ENCODE data around the gene RPS13.
A peak's percentile ranks its signal among the peaks of the same experiment; 100 is the strongest.
"Not testable (repeated sequence)": the region's sequence is repeated elsewhere in the genome, so short reads cannot be mapped to it uniquely, and the experiment has no call there.

RPS13 gene

DNA sequence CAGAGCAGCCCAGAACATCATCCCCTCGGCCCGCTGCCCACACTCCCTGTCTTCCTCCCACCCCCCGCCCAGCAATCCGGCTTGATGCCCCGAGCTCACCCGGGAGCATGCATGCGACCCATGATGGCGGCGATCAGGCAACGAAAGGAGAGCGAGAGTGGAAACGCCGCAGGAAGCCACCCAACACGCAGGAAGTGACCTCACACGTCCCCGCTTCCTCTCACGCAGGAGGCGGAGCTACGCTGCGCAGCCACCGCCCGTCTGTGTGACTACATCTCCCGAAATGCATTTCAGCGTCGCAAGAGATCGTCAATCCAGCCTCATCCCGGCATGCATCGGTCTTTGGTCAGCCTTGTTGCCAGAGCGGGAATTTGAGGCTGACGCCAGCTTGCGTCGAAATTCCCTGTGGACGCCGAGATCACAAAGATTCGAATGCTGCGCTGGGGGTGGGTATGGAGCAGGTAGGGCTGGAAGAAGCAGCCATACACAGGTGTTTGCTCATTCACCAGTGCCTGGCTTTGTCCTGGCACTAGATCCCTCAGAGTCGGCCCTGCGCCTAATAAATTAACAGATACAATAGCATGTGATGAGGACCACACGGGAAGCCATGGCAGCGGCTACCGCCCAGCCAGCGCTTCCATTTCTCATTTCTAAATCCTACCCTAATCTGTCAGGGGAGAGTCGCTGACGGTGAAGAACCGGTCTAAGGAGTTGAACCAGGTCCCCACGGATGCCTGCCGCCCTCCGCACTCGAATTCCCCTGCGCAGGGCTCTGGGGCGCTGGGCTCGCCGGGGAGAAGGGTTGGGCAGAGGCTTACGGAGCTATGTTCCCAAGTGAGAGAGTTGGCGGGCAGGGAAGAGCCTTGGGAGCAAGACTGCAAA, at the start of gene RPS13:
Gene RPS13, minus strand, starts transcription at position 148 of the 882 bp plus-strand sequence. Its CDS starts 26 bp downstream, at position 122.
- peaks cover 20% of the 10 kb centered on the region for H3K4me1 ChIP-seq
- H3K27me3 ChIP-seq (ENCODE audit: low read depth), result no peaks in the 10 kb centered on the region
- peak within 1 kb of the TSS; percentile 100 for H3K4me3 ChIP-seq
- peak; percentile 97 to 99 for DNase-seq (ENCODE audit: low spot score in 2 of 2)
- in situ Hi-C loops (cut with MboI; ENCODE audit: low sequenced_read_pairs), result loop anchor here (10.0 kb wide), 1 partner anchor 133 kb away; no protein-coding TSS in a partner anchor
- H3K9me3 ChIP-seq, result peaks cover 3% of the 10 kb centered on the region
- H3K36me3 ChIP-seq (replicated peaks), result peaks cover 43% of the 10 kb centered on the region

DNA sequence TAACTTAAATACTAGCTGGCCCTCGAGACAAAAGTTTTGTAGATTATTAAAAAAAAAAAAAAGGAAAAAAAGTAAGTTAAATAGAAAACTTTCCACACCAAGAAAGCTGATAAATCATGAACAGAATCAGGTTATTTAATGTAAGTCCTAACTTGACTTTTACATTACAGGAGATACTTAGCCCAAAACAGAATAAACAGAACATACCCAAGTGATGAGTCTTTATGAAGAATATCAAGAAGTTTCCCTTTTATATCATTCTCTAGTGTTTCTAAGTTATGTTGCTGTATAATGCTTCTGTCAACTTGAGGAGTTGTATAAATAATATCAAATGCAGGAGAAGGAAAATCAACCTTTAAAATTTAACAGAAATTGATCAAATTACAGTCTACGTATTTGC, 44.5 kb upstream of the RPS13 start:
- H3K27me3 ChIP-seq (ENCODE audit: low read depth), result no peaks in the 10 kb centered on the region
- no peaks in the 10 kb centered on the region for H3K4me1 ChIP-seq
- DNase-seq (ENCODE audit: low spot score in 2 of 2), result no peak
- no peaks in the 10 kb centered on the region for H3K9me3 ChIP-seq
- H3K36me3 ChIP-seq (replicated peaks), result peaks cover 17% of the 10 kb centered on the region; the same call in 1 of the 2 replicates
- H3K4me3 ChIP-seq, result no peak overlapping the region
- in situ Hi-C loops (cut with MboI; ENCODE audit: low sequenced_read_pairs), result no loop called here

DNA sequence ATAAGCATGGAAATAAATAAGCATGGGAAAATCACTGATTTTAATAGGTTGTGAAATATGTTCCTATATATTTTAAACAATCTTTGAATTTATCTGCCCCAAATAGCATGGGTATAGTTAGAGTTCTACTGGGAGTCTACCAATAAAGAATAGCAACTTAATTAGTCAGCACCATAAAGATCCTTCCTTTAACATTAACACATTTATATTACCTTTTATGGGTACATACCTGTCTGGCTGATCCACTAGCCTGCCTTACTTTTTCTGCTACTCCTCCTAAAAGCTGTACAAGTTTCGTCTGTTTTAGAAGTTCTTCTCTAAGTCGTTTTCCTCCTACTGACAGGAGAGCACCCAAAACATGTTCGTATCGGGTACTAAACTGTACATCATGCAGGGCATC, 39.8 kb upstream of the RPS13 start:
- DNase-seq (ENCODE audit: low spot score in 2 of 2), result no peak
- no peaks in the 10 kb centered on the region for H3K9me3 ChIP-seq
- no peaks in the 10 kb centered on the region for H3K4me1 ChIP-seq
- peaks cover 19% of the 10 kb centered on the region for H3K36me3 ChIP-seq (replicated peaks)
- no peak overlapping the region for H3K4me3 ChIP-seq
- H3K27me3 ChIP-seq (ENCODE audit: low read depth), result no peaks in the 10 kb centered on the region
- in situ Hi-C loops (cut with MboI; ENCODE audit: low sequenced_read_pairs), result no loop called here

DNA sequence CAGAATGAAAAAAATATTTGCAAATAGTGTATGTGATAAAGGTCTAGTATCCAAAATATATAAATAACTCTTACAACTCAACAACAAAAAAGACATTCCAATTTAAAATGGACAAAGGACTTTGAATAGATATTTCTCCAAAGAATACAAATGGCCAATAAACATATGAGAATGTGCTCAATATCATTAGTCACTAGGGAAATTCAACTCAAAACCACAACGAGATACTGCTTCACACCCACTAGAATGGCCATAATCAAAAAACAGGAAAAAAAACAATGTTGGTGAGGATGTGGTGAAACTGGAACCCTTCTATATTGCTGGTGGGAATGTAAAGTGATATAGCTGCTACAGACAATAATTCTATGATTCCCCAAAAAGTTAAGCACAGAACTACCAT, 38.6 kb upstream of the RPS13 start:
- no peak overlapping the region for H3K4me3 ChIP-seq
- no peaks in the 10 kb centered on the region for H3K9me3 ChIP-seq
- DNase-seq (ENCODE audit: low spot score in 2 of 2), result no peak
- H3K4me1 ChIP-seq, result no peaks in the 10 kb centered on the region
- peaks cover 17% of the 10 kb centered on the region for H3K36me3 ChIP-seq (replicated peaks)
- H3K27me3 ChIP-seq (ENCODE audit: low read depth), result no peaks in the 10 kb centered on the region
- in situ Hi-C loops (cut with MboI; ENCODE audit: low sequenced_read_pairs), result no loop called here

- peaks cover 51% of the 10 kb centered on the region for H3K36me3 ChIP-seq (replicated peaks)
Measured at GRCh38 chr11:17107745-17108144, 30.3 kb upstream of the RPS13 start.

DNA sequence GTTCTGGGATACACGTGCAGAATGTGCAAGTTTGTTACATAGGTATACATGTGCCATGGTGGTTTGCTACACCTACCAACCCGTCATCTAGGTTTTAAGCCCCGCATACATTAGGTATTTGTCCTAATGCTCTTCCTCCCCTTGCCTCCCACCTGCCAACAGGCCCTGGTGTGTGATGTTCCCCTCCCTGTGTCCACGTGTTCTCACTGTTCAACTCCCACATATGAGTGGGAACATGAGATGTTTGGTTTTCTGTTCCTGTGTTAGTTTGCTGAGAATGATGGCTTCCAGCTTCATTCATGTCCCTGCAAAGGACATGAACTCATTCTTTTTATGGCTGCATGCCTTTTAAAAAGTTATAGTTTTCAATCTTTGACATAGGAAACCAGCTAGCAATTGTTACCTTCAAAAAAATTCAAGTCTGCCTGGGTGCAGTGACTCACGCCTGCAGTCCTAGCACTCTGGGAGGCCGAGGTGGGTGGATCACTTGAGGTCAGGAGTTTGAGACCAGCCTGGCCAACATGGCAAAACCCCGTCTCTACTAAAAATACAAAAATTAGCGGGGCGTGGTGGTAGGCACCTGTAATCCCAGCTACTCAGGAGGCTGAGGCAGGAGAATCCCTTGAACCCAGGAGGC, 28.1 kb upstream of the RPS13 start:
- H3K27me3 ChIP-seq (ENCODE audit: low read depth); H3K9me3 ChIP-seq; H3K4me3 ChIP-seq; DNase-seq (ENCODE audit: low spot score in 2 of 2); in situ Hi-C loops (cut with MboI; ENCODE audit: low sequenced_read_pairs); H3K4me1 ChIP-seq: not testable (repeated sequence)
- peaks cover 50% of the 10 kb centered on the region for H3K36me3 ChIP-seq (replicated peaks)

More at GRCh38 chr11:17107745-17108144, 30.3 kb upstream of the RPS13 start:
- peak in 1 of 2 experiments; percentile 18 for DNase-seq (ENCODE audit: low spot score in 2 of 2)
- H3K9me3 ChIP-seq; H3K4me1 ChIP-seq; H3K4me3 ChIP-seq; H3K27me3 ChIP-seq (ENCODE audit: low read depth); in situ Hi-C loops (cut with MboI; ENCODE audit: low sequenced_read_pairs): not testable (repeated sequence)

GRCh38 chr11:17102462-17102861, 25.0 kb upstream of the RPS13 start:
- Histone ChIP-seq H3K36me3 (replicated peaks) (peaks cover 35% of the 10 kb centered on the region), H3K9me3 (no peaks in the 10 kb centered on the region), H3K27me3 (ENCODE audit: low read depth) (no peaks in the 10 kb centered on the region), H3K4me1 (no peaks in the 10 kb centered on the region), H3K4me3 (no peak overlapping the region)
- DNase-seq (ENCODE audit: low spot score in 2 of 2), result no peak
- in situ Hi-C loops (cut with MboI; ENCODE audit: low sequenced_read_pairs), result no loop called here

GRCh38 chr11:17098658-17099057, 21.2 kb upstream of the RPS13 start:
- Histone ChIP-seq H3K36me3 (replicated peaks) (peaks cover 27% of the 10 kb centered on the region), H3K9me3 (no peaks in the 10 kb centered on the region), H3K27me3 (ENCODE audit: low read depth) (no peaks in the 10 kb centered on the region), H3K4me1 (no peaks in the 10 kb centered on the region), H3K4me3 (no peak overlapping the region)
- DNase-seq (ENCODE audit: low spot score in 2 of 2), result no peak
- in situ Hi-C loops (cut with MboI; ENCODE audit: low sequenced_read_pairs), result no loop called here

GRCh38 chr11:17098038-17098437, 20.6 kb upstream of the RPS13 start:
- H3K9me3 ChIP-seq, result no peaks in the 10 kb centered on the region
- H3K27me3 ChIP-seq (ENCODE audit: low read depth), result no peaks in the 10 kb centered on the region
- DNase-seq (ENCODE audit: low spot score in 2 of 2), result no peak
- H3K4me3 ChIP-seq, result no peak overlapping the region
- no peaks in the 10 kb centered on the region for H3K4me1 ChIP-seq
- peaks cover 23% of the 10 kb centered on the region for H3K36me3 ChIP-seq (replicated peaks)
- in situ Hi-C loops (cut with MboI; ENCODE audit: low sequenced_read_pairs), result no loop called here

DNA sequence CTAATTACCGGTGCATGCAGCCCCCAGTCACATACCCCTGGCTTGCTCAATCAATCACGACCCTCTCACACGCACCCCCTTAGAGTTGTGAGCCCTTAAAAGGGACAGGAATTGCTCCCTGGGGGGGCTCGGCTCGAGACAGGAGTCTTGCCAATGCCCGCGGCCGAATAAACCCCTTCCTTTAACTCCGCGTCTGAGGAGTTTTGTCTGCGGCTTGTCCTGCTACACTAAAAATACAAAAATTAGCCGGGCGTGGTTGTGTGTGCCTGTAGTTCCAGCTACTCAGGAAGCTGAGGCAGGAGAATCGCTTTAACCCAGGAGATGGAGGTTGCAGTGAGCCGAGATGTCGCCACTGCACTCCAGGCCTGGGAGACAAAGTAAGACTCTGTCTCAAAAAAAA, 8.5 kb upstream of the RPS13 start:
- in situ Hi-C loops (cut with MboI; ENCODE audit: low sequenced_read_pairs); H3K4me1 ChIP-seq: not testable (repeated sequence)
- H3K36me3 ChIP-seq (replicated peaks), result peaks cover 14% of the 10 kb centered on the region

GRCh38 chr11:17077240-17077519, 287 bp downstream of the RPS13 start:
- H3K36me3 ChIP-seq (replicated peaks), result peaks cover 43% of the 10 kb centered on the region
- in situ Hi-C loops (cut with MboI; ENCODE audit: low sequenced_read_pairs), result loop anchor here (10.0 kb wide), 1 partner anchor 132 kb away; no protein-coding TSS in a partner anchor
- H3K4me1 ChIP-seq, result peaks cover 20% of the 10 kb centered on the region
- no peak for DNase-seq (ENCODE audit: low spot score in 2 of 2)
- H3K4me3 ChIP-seq, result peak overlapping the region; percentile 100
- no peaks in the 10 kb centered on the region for H3K27me3 ChIP-seq (ENCODE audit: low read depth)
- peaks cover 3% of the 10 kb centered on the region for H3K9me3 ChIP-seq

More for the DNA sequence above, 8.5 kb upstream of the RPS13 start:
- H3K27me3 ChIP-seq (ENCODE audit: low read depth); DNase-seq (ENCODE audit: low spot score in 2 of 2); H3K9me3 ChIP-seq; H3K4me3 ChIP-seq: not testable (repeated sequence)

- peak in 1 of 2 experiments; percentile 17 for DNase-seq (ENCODE audit: low spot score in 2 of 2)
- Histone ChIP-seq H3K27me3 (ENCODE audit: low read depth) (no peaks in the 10 kb centered on the region), H3K9me3 (peaks cover 3% of the 10 kb centered on the region), H3K36me3 (replicated peaks) (peaks cover 43% of the 10 kb centered on the region), H3K4me1 (peaks cover 20% of the 10 kb centered on the region), H3K4me3 (peak overlapping the region; percentile 100)
- in situ Hi-C loops (cut with MboI; ENCODE audit: low sequenced_read_pairs), result loop anchor here (10.0 kb wide), 1 partner anchor 132 kb away; no protein-coding TSS in a partner anchor
Measured at GRCh38 chr11:17076517-17077239, 789 bp downstream of the RPS13 start.

DNA sequence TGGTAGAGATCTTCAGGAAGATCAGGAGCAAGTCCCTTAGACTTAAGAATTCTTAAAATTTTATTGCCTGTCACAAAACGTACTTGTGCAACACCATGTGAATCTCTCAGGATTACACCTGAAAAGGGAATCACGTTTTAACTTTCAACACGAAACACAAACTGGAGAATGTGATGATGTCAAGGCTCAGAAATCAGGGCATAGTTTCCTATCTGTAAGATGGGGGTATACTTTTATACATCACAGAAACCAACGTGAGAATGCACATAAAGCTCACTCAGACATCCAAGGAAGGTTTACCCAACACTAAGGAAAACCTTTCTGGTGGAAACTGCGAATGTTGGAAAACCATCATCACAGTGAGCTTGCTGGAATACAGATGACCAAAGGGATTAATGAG, 2.0 kb downstream of the RPS13 start:
- Histone ChIP-seq H3K36me3 (replicated peaks) (peaks cover 43% of the 10 kb centered on the region), H3K4me3 (peak overlapping the region; percentile 100), H3K4me1 (peaks cover 20% of the 10 kb centered on the region), H3K9me3 (peaks cover 3% of the 10 kb centered on the region), H3K27me3 (ENCODE audit: low read depth) (no peaks in the 10 kb centered on the region)
- in situ Hi-C loops (cut with MboI; ENCODE audit: low sequenced_read_pairs), result loop anchor here (10.0 kb wide), 1 partner anchor 131 kb away; no protein-coding TSS in a partner anchor
- no peak for DNase-seq (ENCODE audit: low spot score in 2 of 2)

Data from HAP-1 (cell line).